ENCODE data around the gene BCL3.

- TF ChIP-seq POLR2A (IDR thresholded peaks at IDR 0.05) (no peak), POLR2AphosphoS5 (IDR thresholded peaks at IDR 0.05) (peak; percentile 96)
Measured at GRCh38 chr19:44752816-44753625, 4.5 kb downstream of the BCL3 start.
